ENCODE data around the gene TIAM1.

GRCh38 chr21:31318971-31319370, 25.1 kb downstream of the TIAM1 start:
- TF ChIP-seq CTCF (IDR thresholded peaks at IDR 0.05) (no peak), EP300 (IDR thresholded peaks at IDR 0.05) (no peak), POLR2A (IDR thresholded peaks at IDR 0.05) (no peak)
